ENCODE data around the gene NCAPH2.

Gene NCAPH2

GRCh38 chr22:50523806-50524675, 16.0 kb downstream of the NCAPH2 start:
- Histone ChIP-seq H3K9me3 (no peaks in the 10 kb centered on the region), H3K27me3 (no peaks in the 10 kb centered on the region), H3K4me3 (ENCODE audit: low read depth in 1 of 2, low read length in 1 of 2) (peak overlapping the region; percentile 81 to 98), H3K36me3 (peaks cover 53% of the 10 kb centered on the region), H3K27ac (peak overlapping the region; percentile 98), H3K4me1 (ENCODE audit: control insufficient read depth in 1 of 2, insufficient read depth in 1 of 2, low read depth in 1 of 2, low read length in 1 of 2) (peaks cover 42 to 45% of the 10 kb centered on the region in 2 experiments)
- TF ChIP-seq CTCF (IDR thresholded peaks at IDR 0.05), result no peak

GRCh38 chr22:50524676-50525103, 16.7 kb downstream of the NCAPH2 start:
- peak overlapping the region; percentile 81 to 98 for H3K4me3 ChIP-seq (ENCODE audit: low read depth in 1 of 2, low read length in 1 of 2)
- no peaks in the 10 kb centered on the region for H3K9me3 ChIP-seq
- H3K27ac ChIP-seq, result peak overlapping the region; percentile 98
- H3K4me1 ChIP-seq (ENCODE audit: control insufficient read depth in 1 of 2, insufficient read depth in 1 of 2, low read depth in 1 of 2, low read length in 1 of 2), result peaks cover 44 to 46% of the 10 kb centered on the region in 2 experiments
- no peak for TF ChIP-seq CTCF (IDR thresholded peaks at IDR 0.05)
- peaks cover 52% of the 10 kb centered on the region for H3K36me3 ChIP-seq
- no peaks in the 10 kb centered on the region for H3K27me3 ChIP-seq

- Histone ChIP-seq H3K4me1 (ENCODE audit: control insufficient read depth in 1 of 2, insufficient read depth in 1 of 2, low read depth in 1 of 2, low read length in 1 of 2) (peaks cover 44 to 46% of the 10 kb centered on the region in 2 experiments), H3K27me3 (no peaks in the 10 kb centered on the region), H3K9me3 (no peaks in the 10 kb centered on the region), H3K27ac (peak within 1 kb of the TSS; percentile 98), H3K36me3 (peaks cover 52% of the 10 kb centered on the region), H3K4me3 (ENCODE audit: low read depth in 1 of 2, low read length in 1 of 2) (peak within 1 kb of the TSS; percentile 81 to 98)
- TF ChIP-seq CTCF (IDR thresholded peaks at IDR 0.05), result peak; percentile 50
Measured at GRCh38 chr22:50525104-50525857, 17.3 kb downstream of the NCAPH2 start, which contains the start of gene SCO2. Gene SCO2, minus strand, starts transcription at chr22:50525598. Its CDS starts 1,187 bp downstream, at chr22:50524411.

GRCh38 chr22:50525858-50526107, 17.8 kb downstream of the NCAPH2 start:
- Histone ChIP-seq H3K27me3 (no peaks in the 10 kb centered on the region), H3K27ac (peak overlapping the region; percentile 98), H3K4me1 (ENCODE audit: control insufficient read depth in 1 of 2, insufficient read depth in 1 of 2, low read depth in 1 of 2, low read length in 1 of 2) (peaks cover 44 to 49% of the 10 kb centered on the region in 2 experiments), H3K36me3 (peaks cover 51% of the 10 kb centered on the region), H3K9me3 (no peaks in the 10 kb centered on the region), H3K4me3 (ENCODE audit: low read depth in 1 of 2, low read length in 1 of 2) (peak overlapping the region; percentile 81 to 98)
- TF ChIP-seq CTCF (IDR thresholded peaks at IDR 0.05), result no peak

- Histone ChIP-seq H3K27ac (peak overlapping the region; percentile 98), H3K36me3 (peaks cover 46% of the 10 kb centered on the region), H3K4me1 (ENCODE audit: control insufficient read depth in 1 of 2, insufficient read depth in 1 of 2, low read depth in 1 of 2, low read length in 1 of 2) (peaks cover 44 to 49% of the 10 kb centered on the region in 2 experiments), H3K4me3 (ENCODE audit: low read depth in 1 of 2, low read length in 1 of 2) (peak overlapping the region; percentile 81 to 98), H3K9me3 (no peaks in the 10 kb centered on the region), H3K27me3 (no peaks in the 10 kb centered on the region)
- peak; percentile 83 for TF ChIP-seq CTCF (IDR thresholded peaks at IDR 0.05)
Measured at GRCh38 chr22:50526108-50526833, 18.2 kb downstream of the NCAPH2 start.
